ENCODE measurements around the gene FARS2.

The FARS2 gene

GRCh38 chr6:5753209-5753608 is 491.9 kb downstream of the FARS2 start:
- no peak for DNase-seq (ENCODE audit: low read depth in 2 of 2)

GRCh38 chr6:5754904-5755303 is 493.6 kb downstream of the FARS2 start:
- DNase-seq (ENCODE audit: low read depth in 2 of 2), result no peak

GRCh38 chr6:5759571-5759970 is 498.3 kb downstream of the FARS2 start:
- DNase-seq (ENCODE audit: low read depth in 2 of 2), result no peak

- no peak for DNase-seq (ENCODE audit: low read depth in 2 of 2)
Observed at GRCh38 chr6:5761370-5761769, 500.1 kb downstream of the FARS2 start.

GRCh38 chr6:5762561-5762968 is 501.3 kb downstream of the FARS2 start:
- DNase-seq (ENCODE audit: low read depth in 2 of 2), result no peak

- DNase-seq (ENCODE audit: low read depth in 2 of 2), result no peak
Observed at GRCh38 chr6:5763407-5763806, 502.1 kb downstream of the FARS2 start.

- DNase-seq (ENCODE audit: low read depth in 2 of 2), result no peak
Observed at GRCh38 chr6:5763871-5764270, 502.6 kb downstream of the FARS2 start.

GRCh38 chr6:5764401-5764955 is 503.2 kb downstream of the FARS2 start:
- DNase-seq (ENCODE audit: low read depth in 2 of 2), result no peak

- DNase-seq (ENCODE audit: low read depth in 2 of 2), result no peak
Observed at GRCh38 chr6:5765141-5765760, 503.9 kb downstream of the FARS2 start.

GRCh38 chr6:5766260-5766659 is 504.9 kb downstream of the FARS2 start:
- no peak for DNase-seq (ENCODE audit: low read depth in 2 of 2)

GRCh38 chr6:5767471-5767870 is 506.2 kb downstream of the FARS2 start:
- DNase-seq (ENCODE audit: low read depth in 2 of 2), result no peak

- no peak for DNase-seq (ENCODE audit: low read depth in 2 of 2)
Observed at GRCh38 chr6:5771211-5771610, 509.9 kb downstream of the FARS2 start.

GRCh38 chr6:5771759-5772390 is 510.6 kb downstream of the FARS2 start:
- no peak for DNase-seq (ENCODE audit: low read depth in 2 of 2)

GRCh38 chr6:5772408-5773120 is 511.3 kb downstream of the FARS2 start:
- DNase-seq (ENCODE audit: low read depth in 2 of 2), result no peak

GRCh38 chr6:5776104-5776503 is 514.8 kb downstream of the FARS2 start:
- no peak for DNase-seq (ENCODE audit: low read depth in 2 of 2)

GRCh38 chr6:5776706-5777390 is 515.5 kb downstream of the FARS2 start:
- DNase-seq (ENCODE audit: low read depth in 2 of 2), result no peak

GRCh38 chr6:5778317-5778857 is 517.1 kb downstream of the FARS2 start:
- no peak for DNase-seq (ENCODE audit: low read depth in 2 of 2)

GRCh38 chr6:5778906-5779305 is 517.6 kb downstream of the FARS2 start:
- no peak for DNase-seq (ENCODE audit: low read depth in 2 of 2)

- DNase-seq (ENCODE audit: low read depth in 2 of 2), result no peak
Observed at GRCh38 chr6:5781019-5781418, 519.7 kb downstream of the FARS2 start.

- no peak for DNase-seq (ENCODE audit: low read depth in 2 of 2)
Observed at GRCh38 chr6:5781966-5782556, 520.7 kb downstream of the FARS2 start.

GRCh38 chr6:5782783-5783547 is 521.7 kb downstream of the FARS2 start:
- DNase-seq (ENCODE audit: low read depth in 2 of 2), result no peak
